MM.1S (cell line): ENCODE results near the gene C1QC.

Experiments
- EZH2 ChIP-seq: fragments of 300-600 bp; sonication (generic); optimal IDR thresholded peaks from 2 replicates; pipeline ENCODE3; 2017; ENCODE audit warnings: low read depth, mild to moderate bottlenecking, antibody characterized with exemption, low read length, mixed read lengths
- EZH2phosphoT487 ChIP-seq: fragments of 300-600 bp; sonication (generic); IDR thresholded peaks from 2 replicates; pipeline ENCODE4 v1.6.1; 2018; ENCODE audit warnings: antibody characterized with exemption, low read length
- TF ChIP-seq, protein P1 (sequence below): fragments of 300-600 bp; sonication (generic); IDR thresholded peaks from 2 replicates; pipeline ENCODE4 v1.5.1; 2016; ENCODE audit warnings: antibody characterized with exemption, low read length, mixed read lengths

DNA sequence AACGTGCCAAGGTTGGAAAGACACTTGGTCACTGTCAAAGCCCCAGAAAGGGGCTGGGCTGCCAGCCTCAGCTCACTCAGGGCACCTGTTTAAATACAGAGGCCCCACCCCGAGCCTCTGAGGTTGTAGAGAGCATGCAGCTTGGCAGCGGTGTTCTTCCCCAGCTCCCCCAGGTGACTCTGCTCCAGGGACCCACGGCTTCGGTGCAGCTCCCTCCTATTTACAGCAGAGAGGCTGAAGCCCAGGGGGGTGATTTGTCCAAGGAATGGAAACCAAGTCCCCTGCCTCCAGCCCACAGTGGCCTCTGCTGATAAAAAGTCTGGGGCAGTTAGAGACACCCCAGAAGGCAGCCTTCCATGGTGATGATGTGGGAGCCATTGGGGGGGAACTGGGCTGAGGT lies 16.1 kb upstream of the C1QC start:
- TF ChIP-seq, protein P1, sequence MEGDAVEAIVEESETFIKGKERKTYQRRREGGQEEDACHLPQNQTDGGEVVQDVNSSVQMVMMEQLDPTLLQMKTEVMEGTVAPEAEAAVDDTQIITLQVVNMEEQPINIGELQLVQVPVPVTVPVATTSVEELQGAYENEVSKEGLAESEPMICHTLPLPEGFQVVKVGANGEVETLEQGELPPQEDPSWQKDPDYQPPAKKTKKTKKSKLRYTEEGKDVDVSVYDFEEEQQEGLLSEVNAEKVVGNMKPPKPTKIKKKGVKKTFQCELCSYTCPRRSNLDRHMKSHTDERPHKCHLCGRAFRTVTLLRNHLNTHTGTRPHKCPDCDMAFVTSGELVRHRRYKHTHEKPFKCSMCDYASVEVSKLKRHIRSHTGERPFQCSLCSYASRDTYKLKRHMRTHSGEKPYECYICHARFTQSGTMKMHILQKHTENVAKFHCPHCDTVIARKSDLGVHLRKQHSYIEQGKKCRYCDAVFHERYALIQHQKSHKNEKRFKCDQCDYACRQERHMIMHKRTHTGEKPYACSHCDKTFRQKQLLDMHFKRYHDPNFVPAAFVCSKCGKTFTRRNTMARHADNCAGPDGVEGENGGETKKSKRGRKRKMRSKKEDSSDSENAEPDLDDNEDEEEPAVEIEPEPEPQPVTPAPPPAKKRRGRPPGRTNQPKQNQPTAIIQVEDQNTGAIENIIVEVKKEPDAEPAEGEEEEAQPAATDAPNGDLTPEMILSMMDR: no peak
- TF ChIP-seq EZH2 (no peak), EZH2phosphoT487 (no peak)
